ENCODE results near the gene SLC25A34. TPM values are rescaled to one million over a fixed set of nuclear protein-coding genes. Genes with fewer than 3 reads are reported as not detected.
A peak's percentile ranks its signal among the peaks of the same experiment; 100 is the strongest.

The SLC25A34 gene
- total RNA-seq, 1 experiment from 2014 or later: 0.10 TPM

DNA sequence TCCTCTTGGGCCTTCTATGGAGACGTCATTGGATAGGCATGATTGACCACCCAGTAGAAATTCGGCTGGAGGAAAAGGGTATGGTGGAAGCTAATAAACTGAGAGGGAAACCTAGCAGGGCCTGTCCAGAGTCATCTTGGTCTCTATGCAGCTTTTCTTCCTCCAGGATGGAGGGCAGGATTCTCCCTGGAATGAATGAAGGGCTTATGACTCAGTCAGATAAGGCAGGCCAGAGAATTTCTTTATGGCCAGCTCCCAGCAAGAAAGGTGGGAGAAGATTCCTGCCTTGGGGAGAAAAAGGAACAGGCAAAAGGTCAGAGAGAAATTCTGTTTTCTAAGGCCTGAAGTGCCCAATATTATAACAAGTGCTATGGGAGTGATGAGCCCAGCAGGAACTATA lies 39.6 kb downstream of the SLC25A34 start:
- no peak for DNase-seq (ENCODE audit: low spot score)

DNA sequence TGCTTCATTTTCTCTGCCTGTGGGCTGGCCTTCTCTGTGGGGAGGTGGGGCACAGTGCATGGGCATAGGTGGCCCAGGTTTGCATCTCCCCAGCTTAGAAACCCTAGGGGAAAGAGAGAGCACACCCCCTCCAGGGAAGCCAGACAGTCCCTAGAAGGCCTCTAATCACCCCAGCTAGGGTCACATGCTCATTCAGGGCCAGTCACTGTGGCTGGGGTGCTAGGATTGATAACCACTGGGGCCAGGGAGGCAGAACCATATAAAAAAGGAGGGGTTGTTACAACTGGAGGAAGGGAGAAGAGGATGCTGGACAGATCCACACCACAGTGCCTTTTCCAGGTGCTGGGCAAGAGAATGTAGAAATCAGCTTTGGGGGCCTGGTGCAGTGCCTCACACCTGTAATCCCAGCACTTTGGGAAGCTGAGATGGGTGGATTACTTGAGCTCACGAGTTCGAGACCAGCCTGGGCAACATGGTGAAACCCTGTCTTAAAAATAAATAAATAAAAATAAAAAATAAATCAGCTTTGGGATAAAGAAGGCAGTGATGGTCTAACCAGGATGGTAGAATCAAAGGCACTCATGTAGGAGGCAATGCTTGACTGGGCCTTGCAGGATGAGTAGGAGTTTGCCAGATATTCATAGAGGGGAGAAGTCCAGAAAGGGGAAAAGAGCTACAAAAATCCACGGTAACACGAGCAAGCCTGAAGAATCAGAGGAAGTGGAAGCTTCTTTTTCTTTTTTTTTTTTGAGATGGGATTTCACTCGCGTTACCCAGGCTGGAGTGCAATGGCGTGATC lies 42.0 kb downstream of the SLC25A34 start:
- no peak for DNase-seq (ENCODE audit: low spot score)

DNA sequence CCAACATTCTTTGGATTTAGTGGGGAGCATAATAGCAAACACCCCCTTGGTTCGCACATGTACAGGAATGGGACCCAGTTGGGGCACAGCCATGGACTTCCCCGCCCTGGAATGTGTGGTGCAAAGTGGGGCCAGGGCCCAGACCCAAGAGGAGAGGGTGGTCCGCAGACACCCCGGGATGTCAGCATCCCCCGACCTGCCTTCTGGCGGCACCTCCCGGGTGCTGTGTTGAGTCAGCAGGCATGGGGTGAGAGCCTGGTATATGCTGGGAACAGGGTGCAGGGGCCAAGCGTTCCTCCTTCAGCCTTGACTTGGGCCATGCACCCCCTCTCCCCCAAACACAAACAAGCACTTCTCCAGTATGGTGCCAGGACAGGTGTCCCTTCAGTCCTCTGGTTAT lies 49.6 kb downstream of the SLC25A34 start:
- DNase-seq (ENCODE audit: low spot score): no peak

DNA sequence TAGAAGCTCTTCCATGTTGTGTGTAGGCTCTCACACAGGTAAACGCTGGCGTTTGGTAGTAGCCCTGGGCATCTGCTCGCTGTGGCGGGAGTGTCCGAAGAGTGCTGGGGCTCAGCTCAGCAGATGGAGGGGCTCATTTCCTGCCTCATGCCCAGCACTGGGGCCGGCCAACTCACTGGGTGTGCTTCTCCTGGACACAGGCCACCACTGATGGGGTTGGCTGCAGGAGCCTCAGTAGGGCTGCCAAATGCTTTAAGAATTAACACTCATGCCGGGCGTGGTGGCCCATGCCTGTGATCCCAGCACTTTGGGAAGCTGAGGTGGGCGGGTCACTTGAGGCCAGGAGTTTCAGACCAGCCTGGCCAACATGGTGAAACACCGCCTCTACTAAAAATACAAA lies 50.5 kb downstream of the SLC25A34 start:
- DNase-seq (ENCODE audit: low spot score): no peak

DNA sequence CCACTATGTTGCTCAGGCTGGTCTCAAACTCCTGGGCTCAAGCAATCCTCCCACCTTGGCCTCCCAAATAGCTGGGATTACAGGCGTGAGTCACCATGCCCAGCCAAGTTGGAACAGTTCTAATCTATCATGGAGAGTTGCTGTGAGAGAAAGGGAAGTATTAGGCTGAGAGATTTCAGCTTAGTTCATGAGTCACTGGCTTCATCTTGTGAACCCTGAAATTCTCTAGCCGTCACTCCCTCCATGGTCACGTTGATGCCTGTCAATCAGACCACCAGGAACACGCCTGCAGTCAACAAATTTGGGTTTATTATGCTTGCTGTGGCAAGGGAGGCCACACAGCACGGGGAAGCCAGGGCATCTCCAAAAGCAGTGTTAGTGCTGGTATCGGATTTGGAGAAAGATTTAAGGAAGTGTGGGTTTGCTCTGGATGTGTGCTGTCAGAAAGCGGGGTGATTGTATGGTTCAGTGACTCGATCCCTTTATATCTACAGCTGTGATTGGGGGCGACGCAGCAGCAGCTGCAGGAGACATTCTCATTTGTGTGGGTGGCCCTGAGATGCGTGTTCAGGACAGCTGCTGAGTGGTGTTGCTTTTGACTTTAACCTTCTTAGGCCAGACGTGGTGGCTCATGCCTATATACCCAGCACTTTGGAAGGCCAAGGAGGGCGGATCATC lies 52.7 kb downstream of the SLC25A34 start:
- DNase-seq (ENCODE audit: low spot score): peak; percentile 46

Other genes starting within 250 kb of the SLC25A34 start
- gene CASP9, start 212.0 kb upstream of the SLC25A34 start, total RNA-seq (2014; rRNA removed; shearing (Covaris generic)): 10.3 and 17.0 TPM in 2 replicates
- 8.1 and 15.2 TPM in 2 replicates for gene DNAJC16, start 209.4 kb upstream of the SLC25A34 start, total RNA-seq (2014; rRNA removed; shearing (Covaris generic))
- gene AGMAT, start 151.2 kb upstream of the SLC25A34 start, total RNA-seq (2014; rRNA removed; shearing (Covaris generic)): not detected in 2 replicates
- gene DDI2, start 118.8 kb upstream of the SLC25A34 start, total RNA-seq (2014; rRNA removed; shearing (Covaris generic)): 4.5 and 5.2 TPM in 2 replicates
- gene PLEKHM2, start 51.9 kb upstream of the SLC25A34 start, total RNA-seq (2014; rRNA removed; shearing (Covaris generic)): 13.4 and 18.6 TPM in 2 replicates
- not detected in 2 replicates for gene TMEM82, start 6.2 kb downstream of the SLC25A34 start, total RNA-seq (2014; rRNA removed; shearing (Covaris generic))
- gene FBLIM1, start 22.5 kb downstream of the SLC25A34 start, total RNA-seq (2014; rRNA removed; shearing (Covaris generic)): 33.0 and 38.9 TPM in 2 replicates
- gene UQCRHL, start 71.4 kb downstream of the SLC25A34 start, total RNA-seq (2014; rRNA removed; shearing (Covaris generic)): 4.9 and 6.0 TPM in 2 replicates
- 8.0 and 8.3 TPM in 2 replicates for gene SPEN, start 111.4 kb downstream of the SLC25A34 start, total RNA-seq (2014; rRNA removed; shearing (Covaris generic))
- 17.5 and 30.5 TPM in 2 replicates for gene ZBTB17, start 239.8 kb downstream of the SLC25A34 start, total RNA-seq (2014; rRNA removed; shearing (Covaris generic))

Measured in H4 (cell line).